K562 (cell line): Measurements from ENCODE around the gene TENM4. TPM values are rescaled to one million over a fixed set of nuclear protein-coding genes. Genes with fewer than 3 reads are reported as not detected.

ENCODE experiments used
- AFF1 ChIP-seq, 2 experiments: fragments of 450-650 bp; IDR thresholded peaks; 2 replicates each; pipeline ENCODE4 v1.6.1; 2018; ENCODE audit warnings: mild to moderate bottlenecking in 2 of 2, low read depth in 1 of 2; ENCODE audit not compliant: partially characterized antibody in 2 of 2
- KAT2B ChIP-seq: IDR thresholded peaks from one replicate; pipeline ENCODE4 v1.6.1; 2012; ENCODE audit warnings: low read depth, mild to moderate bottlenecking, control low read depth, inconsistent platforms, low read length, moderate library complexity
- ZFP1 ChIP-seq: fragments of 450-650 bp; formaldehyde crosslinking; IDR thresholded peaks from 2 replicates; pipeline ENCODE4 v1.4.0; 2020; ENCODE audit warnings: mild to moderate bottlenecking, mixed read lengths
- ZNF511 ChIP-seq: sonication (generic); formaldehyde crosslinking; IDR thresholded peaks from 2 replicates; pipeline ENCODE4 v1.8.0; 2022; ENCODE audit warnings: mild to moderate bottlenecking, missing genetic modification reagents
- ZNF561 ChIP-seq: fragments of 450-650 bp; formaldehyde crosslinking; conservative IDR thresholded peaks from 2 replicates; pipeline ENCODE4 v1.4.0; 2020; ENCODE audit warnings: mild to moderate bottlenecking, moderate library complexity
- polyA plus RNA-seq, 8 experiments: library from polyadenylated mRNA; depleted of rRNA in 4 of 8; stranded (reverse) in 5 of 8; unstranded in 3 of 8; fragments of >200 nt; fragmentation: Nextera tagmentation in 2 of 8; fragmentation: Illumina TruSeq in 1 of 8; extraction: Ambion mirVana in 2 of 8; extraction: Trizol in 1 of 8; gene quantifications; 2 replicates each; pipeline versions ENCODE4 v1.2.1 to v1.2.3, GENCODE V29; 2011 to 2014; ENCODE audit warnings: inconsistent platforms in 1 of 8, missing spikeins in 1 of 8
- total RNA-seq, 7 experiments: library from RNA; depleted of rRNA in 6 of 7; stranded (reverse); fragments of >200 nt in 6 of 7; fragmentation: Illumina TruSeq in 2 of 7; extraction: Trizol in 2 of 7; gene quantifications; 2 replicates each; pipeline versions ENCODE4 v1.2.1 to v1.2.3, GENCODE V29; 2011 to 2021; ENCODE audit warnings: low replicate concordance in 1 of 7

TENM4 gene
- total and polyA plus RNA-seq, 9 of the 15 experiments (the other 6 are each of a cell fraction or from before 2014, with no cell fraction given): 0.16 TPM; not detected in 8

GRCh38 chr11:79011357-79011756, 429.5 kb downstream of the TENM4 start (continued):
- TF ChIP-seq ZNF511 (CRISPR knock-in tag) (no peak), KAT2B (no peak), ZFP1 (CRISPR knock-in tag) (no peak), AFF1 (IDR thresholded peaks at IDR 0.05; ENCODE audit: low read depth in 1 of 2, partially characterized antibody in 2 of 2) (no peak), ZNF561 (CRISPR knock-in tag) (no peak)
- TF ChIP-seq, all 486 proteins: peak for 0
